ENCODE results near the gene EXD1. TPM values are rescaled to one million over a fixed set of nuclear protein-coding genes. Genes with fewer than 3 reads are reported as not detected.

The EXD1 gene
- total and polyA plus RNA-seq, 9 of the 15 experiments (the other 6 are each of a cell fraction or from before 2014, with no cell fraction given), result not detected

DNA sequence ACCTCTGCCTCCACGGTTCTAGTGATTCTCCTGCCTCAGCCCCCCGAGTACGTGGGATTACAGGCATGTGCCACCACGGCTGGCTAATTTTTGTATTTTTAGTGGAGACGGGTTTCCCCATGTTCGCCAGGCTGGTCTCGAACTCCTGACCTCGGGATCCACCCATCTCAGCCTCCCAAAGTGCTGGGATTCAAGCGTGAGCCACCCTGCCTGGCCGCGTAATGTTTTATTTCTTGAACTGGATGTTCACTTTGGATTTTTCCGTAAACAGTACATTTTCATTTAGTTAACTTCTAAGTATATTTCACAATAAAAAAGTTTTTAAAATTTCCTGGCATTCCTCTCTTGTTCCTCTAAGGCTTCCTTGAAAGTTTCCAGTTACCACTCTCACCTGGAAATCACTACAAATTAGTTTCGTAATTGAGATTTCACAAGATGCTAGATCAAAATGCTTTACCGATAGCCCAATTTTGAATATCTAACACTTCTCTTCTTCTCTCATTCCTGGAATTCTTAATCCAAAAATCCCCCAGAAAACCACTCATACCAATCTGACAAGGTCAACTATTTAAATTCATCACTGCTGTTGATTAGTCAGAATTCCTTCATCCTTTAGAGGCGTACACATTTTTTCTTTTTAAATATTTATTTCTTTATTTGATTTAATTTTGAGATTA, 69.8 kb downstream of the EXD1 start:
- no peak overlapping the region for H3K4me2 ChIP-seq (ENCODE audit: insufficient read depth, low read length)
- ATAC-seq, result no peak

DNA sequence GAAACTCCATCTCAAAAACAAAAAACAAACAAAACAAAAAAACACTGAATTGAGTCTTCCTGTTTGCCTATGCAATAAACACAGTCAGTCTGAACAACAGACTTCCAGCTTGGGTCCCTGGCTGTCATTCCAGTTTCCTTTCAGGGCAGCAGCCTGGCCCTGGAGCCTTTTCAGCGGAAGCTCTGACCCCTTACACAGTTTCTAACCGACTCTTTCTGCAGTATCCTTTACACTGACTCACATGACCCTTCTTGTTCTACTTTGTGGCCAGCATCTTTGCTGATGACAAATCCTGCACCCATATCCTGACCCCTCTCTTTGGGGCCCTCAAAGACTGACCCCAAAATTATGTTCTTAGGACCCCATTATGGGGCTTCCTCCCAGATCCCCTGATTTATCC, 76.1 kb downstream of the EXD1 start:
- no TSS peak for BruUV-seq (replicated peaks)

More for the DNA sequence above, 69.8 kb downstream of the EXD1 start:
- intact Hi-C loops (cut with micrococcal nuclease) (no loop called here), in situ Hi-C loops (cut with MboI) (no loop called here)
- WGBS (ENCODE audit: insufficient coverage, low coverage, missing lambda C conversion rate), result 36% methylated on average over 15 of the region's 15 CpGs
- DNase-seq (ENCODE audit: extremely low read depth in 1 of 4, low spot score in 3 of 4) (no peak), FAIRE-seq (no peak)
- BruUV-seq (replicated peaks), result no TSS peak
- H3K79me2 ChIP-seq (ENCODE audit: control insufficient read depth, insufficient read depth, low read length), result no peaks in the 10 kb centered on the region
- H3K9ac ChIP-seq (ENCODE audit: insufficient read depth in 1 of 2, low read depth in 2 of 2, low read length in 2 of 2), result no peak overlapping the region
- no peaks in the 10 kb centered on the region for H3K36me3 ChIP-seq (ENCODE audit: control insufficient read depth, insufficient read depth, low read length)
- H3K27ac ChIP-seq (ENCODE audit: extremely low read depth, low read depth, low read length), result no peak overlapping the region
- no peaks in the 10 kb centered on the region; a peak in 1 of 5 replicates for H3K4me1 ChIP-seq (replicated peaks in 1 of 2; ENCODE audit: control insufficient read depth in 2 of 2, insufficient read depth in 2 of 2, low read length in 2 of 2)
- POLR2A ChIA-PET, result no interaction called here
- CTCF ChIA-PET (ENCODE audit: low intra/inter-chr PET ratio), result no interaction called here
- no peaks in the 10 kb centered on the region; a peak in 1 of 5 replicates for H3K27me3 ChIP-seq (ENCODE audit: control insufficient read depth in 2 of 2, insufficient read depth in 2 of 2, low read length in 2 of 2)
- no peaks in the 10 kb centered on the region for H3K9me3 ChIP-seq (replicated peaks; ENCODE audit: control insufficient read depth, insufficient read depth, low read depth, low read length)
- H3K4me3 ChIP-seq, result no peak overlapping the region
- H3K9me1 ChIP-seq (ENCODE audit: control insufficient read depth, insufficient read depth, low read length), result no peaks in the 10 kb centered on the region
- no peaks in the 10 kb centered on the region for H4K20me1 ChIP-seq (replicated peaks; ENCODE audit: control insufficient read depth, insufficient read depth, low read length)
- TF ChIP-seq STAG1 (CRISPR knock-in tag; IDR thresholded peaks at IDR 0.05; ENCODE audit: borderline replicate concordance) (no peak), SMARCB1 (IDR thresholded peaks at IDR 0.05; ENCODE audit: insufficient read length, low read depth) (no peak), CHD2 (IDR thresholded peaks at IDR 0.05; ENCODE audit: low read depth, low read length) (no peak), NCOA4 (IDR thresholded peaks at IDR 0.05; ENCODE audit: partially characterized antibody) (no peak), PML (IDR thresholded peaks at IDR 0.05; ENCODE audit: low read length) (no peak)
- no peak overlapping the region for H2AFZ ChIP-seq (ENCODE audit: low read depth, low read length)

More for the DNA sequence above, 76.1 kb downstream of the EXD1 start:
- ChIA-PET POLR2A (no interaction called here), CTCF (ENCODE audit: low intra/inter-chr PET ratio) (no interaction called here)
- in situ Hi-C loops (cut with MboI), result no loop called here
- H3K9me1 ChIP-seq (ENCODE audit: control insufficient read depth, insufficient read depth, low read length), result no peaks in the 10 kb centered on the region
- no peak for TF ChIP-seq MCM3 (IDR thresholded peaks at IDR 0.05)
- no peak for TF ChIP-seq HDAC8 (tag; IDR thresholded peaks at IDR 0.05)
- TF ChIP-seq CBX5 (IDR thresholded peaks at IDR 0.05; ENCODE audit: borderline replicate concordance, low read depth), result no peak
- no peak for TF ChIP-seq ZNF707 (CRISPR knock-in tag; conservative IDR thresholded peaks at IDR 0.05)
- no peak for TF ChIP-seq ZNF197 (CRISPR knock-in tag; IDR thresholded peaks at IDR 0.05; ENCODE audit: low read depth)
- FAIRE-seq (no peak), DNase-seq (ENCODE audit: extremely low read depth in 1 of 4, low spot score in 3 of 4) (no peak), ATAC-seq (no peak)
- 53% methylated on average over 2 of the region's 2 CpGs for WGBS (ENCODE audit: insufficient coverage, low coverage, missing lambda C conversion rate)
- H3K4me3 ChIP-seq, result no peak overlapping the region
- H3K4me2 ChIP-seq (ENCODE audit: insufficient read depth, low read length), result no peak overlapping the region
- H3K27ac ChIP-seq (ENCODE audit: extremely low read depth, low read depth, low read length), result no peak overlapping the region
- H3K4me1 ChIP-seq (replicated peaks in 1 of 2; ENCODE audit: control insufficient read depth in 2 of 2, insufficient read depth in 2 of 2, low read length in 2 of 2), result no peaks in the 10 kb centered on the region; a peak in 1 of 5 replicates
- H4K20me1 ChIP-seq (replicated peaks; ENCODE audit: control insufficient read depth, insufficient read depth, low read length), result no peaks in the 10 kb centered on the region
- no peaks in the 10 kb centered on the region for H3K27me3 ChIP-seq (ENCODE audit: control insufficient read depth in 2 of 2, insufficient read depth in 2 of 2, low read length in 2 of 2)
- no peak overlapping the region for H2AFZ ChIP-seq (ENCODE audit: low read depth, low read length)
- no peak overlapping the region for H3K9ac ChIP-seq (ENCODE audit: insufficient read depth in 1 of 2, low read depth in 2 of 2, low read length in 2 of 2)
- no peaks in the 10 kb centered on the region for H3K36me3 ChIP-seq (ENCODE audit: control insufficient read depth, insufficient read depth, low read length)
- intact Hi-C loops (cut with micrococcal nuclease), result no loop called here
- H3K79me2 ChIP-seq (ENCODE audit: control insufficient read depth, insufficient read depth, low read length), result no peaks in the 10 kb centered on the region
- no peaks in the 10 kb centered on the region for H3K9me3 ChIP-seq (replicated peaks; ENCODE audit: control insufficient read depth, insufficient read depth, low read depth, low read length)

Measured in K562 (cell line).